ENCODE data around the gene CCDC70.

Gene CCDC70

GRCh38 chr13:51858433-51859247, 3.1 kb upstream of the CCDC70 start:
- DNase-seq (ENCODE audit: low read depth in 2 of 2), result no peak

GRCh38 chr13:51862957-51863356, 1.2 kb downstream of the CCDC70 start:
- DNase-seq (ENCODE audit: low read depth in 2 of 2), result no peak

- DNase-seq (ENCODE audit: low read depth in 2 of 2), result no peak
Measured at GRCh38 chr13:51865838-51866237, 4.1 kb downstream of the CCDC70 start.

GRCh38 chr13:51867062-51867461, 5.3 kb downstream of the CCDC70 start:
- DNase-seq (ENCODE audit: low read depth in 2 of 2), result no peak

- DNase-seq (ENCODE audit: low read depth in 2 of 2), result no peak
Measured at GRCh38 chr13:51869916-51870315, 8.1 kb downstream of the CCDC70 start.

- no peak for DNase-seq (ENCODE audit: low read depth in 2 of 2)
Measured at GRCh38 chr13:51870616-51871015, 8.8 kb downstream of the CCDC70 start.

- no peak for DNase-seq (ENCODE audit: low read depth in 2 of 2)
Measured at GRCh38 chr13:51873117-51873798, 11.5 kb downstream of the CCDC70 start.

- no peak for DNase-seq (ENCODE audit: low read depth in 2 of 2)
Measured at GRCh38 chr13:51873837-51874236, 12.1 kb downstream of the CCDC70 start.

GRCh38 chr13:51874651-51875050, 12.9 kb downstream of the CCDC70 start:
- no peak for DNase-seq (ENCODE audit: low read depth in 2 of 2)

GRCh38 chr13:51879133-51879532, 17.4 kb downstream of the CCDC70 start:
- no peak for DNase-seq (ENCODE audit: low read depth in 2 of 2)

- no peak for DNase-seq (ENCODE audit: low read depth in 2 of 2)
Measured at GRCh38 chr13:51881296-51881695, 19.5 kb downstream of the CCDC70 start.

- no peak for DNase-seq (ENCODE audit: low read depth in 2 of 2)
Measured at GRCh38 chr13:51882570-51883225, 20.9 kb downstream of the CCDC70 start.

- DNase-seq (ENCODE audit: low read depth in 2 of 2), result no peak
Measured at GRCh38 chr13:51883226-51883600, 21.4 kb downstream of the CCDC70 start.

- no peak for DNase-seq (ENCODE audit: low read depth in 2 of 2)
Measured at GRCh38 chr13:51885651-51886050, 23.9 kb downstream of the CCDC70 start.

GRCh38 chr13:51887468-51887867, 25.7 kb downstream of the CCDC70 start:
- DNase-seq (ENCODE audit: low read depth in 2 of 2), result no peak

- DNase-seq (ENCODE audit: low read depth in 2 of 2), result no peak
Measured at GRCh38 chr13:51892657-51893056, 30.9 kb downstream of the CCDC70 start.

GRCh38 chr13:51894239-51894638, 32.5 kb downstream of the CCDC70 start:
- DNase-seq (ENCODE audit: low read depth in 2 of 2), result no peak

GRCh38 chr13:51895906-51896888, 34.4 kb downstream of the CCDC70 start:
- DNase-seq (ENCODE audit: low read depth in 2 of 2), result no peak

- DNase-seq (ENCODE audit: low read depth in 2 of 2), result no peak
Measured at GRCh38 chr13:51900471-51900870, 38.7 kb downstream of the CCDC70 start.

GRCh38 chr13:51902776-51903175, 41.0 kb downstream of the CCDC70 start:
- DNase-seq (ENCODE audit: low read depth in 2 of 2), result no peak

- no peak for DNase-seq (ENCODE audit: low read depth in 2 of 2)
Measured at GRCh38 chr13:51905787-51906186, 44.0 kb downstream of the CCDC70 start.

- DNase-seq (ENCODE audit: low read depth in 2 of 2), result no peak
Measured at GRCh38 chr13:51906581-51906980, 44.8 kb downstream of the CCDC70 start.

All from stimulated activated CD8-positive, alpha-beta memory T cell treated with anti-CD3 and anti-CD28 coated beads, Interleukin-7, amount 100 ng/mL, for 1 hour (primary cell).